GM23338 (cell line): ENCODE results near the gene CSGALNACT2. TPM values are rescaled to one million over a fixed set of nuclear protein-coding genes. Genes with fewer than 3 reads are reported as not detected.

Experiments
- ATAC-seq: fragments of 200-7000 bp; cut with Tn5 transposase; 3 replicates; pipeline ENCODE4 v1.9.1; 2020
- DNase-seq: peaks from one replicate; pipeline ENCODE4 v3.0.0-alpha.2; 2015; ENCODE audit warnings: low spot score
- H2AFZ ChIP-seq: fragments of 200-600 bp; sonication (generic); 2 replicates; pipeline ENCODE4 v1.8.0; 2016; ENCODE audit warnings: antibody characterized with exemption, mild to moderate bottlenecking, moderate library complexity
- H3F3A ChIP-seq: fragments of 200-600 bp; sonication (generic); replicated peaks from 2 replicates; pipeline ENCODE4 v1.8.0; 2017; ENCODE audit warnings: antibody characterized with exemption, mixed run types, low read depth
- H3K27ac ChIP-seq: fragments of 200-600 bp; sonication (generic); 2 replicates; pipeline ENCODE4 v1.6.1; 2016; ENCODE audit warnings: low read depth
- H3K27me3 ChIP-seq: fragments of 200-600 bp; sonication (generic); 2 replicates; pipeline ENCODE4 v1.8.0; 2016; ENCODE audit warnings: mild to moderate bottlenecking, mixed run types, moderate library complexity; ENCODE audit not compliant: insufficient read depth
- H3K36me3 ChIP-seq: fragments of 200-600 bp; sonication (generic); 2 replicates; pipeline ENCODE4 v1.8.0; 2016; ENCODE audit warnings: mild to moderate bottlenecking; ENCODE audit not compliant: insufficient read depth
- H3K4me1 ChIP-seq: fragments of 200-600 bp; sonication (generic); 2 replicates; pipeline ENCODE4 v1.8.0; 2016; ENCODE audit warnings: mild to moderate bottlenecking, moderate library complexity; ENCODE audit not compliant: insufficient read depth
- H3K4me2 ChIP-seq: fragments of 200-600 bp; sonication (generic); 2 replicates; pipeline ENCODE4 v1.7.1; 2017; ENCODE audit warnings: mixed run types
- H3K4me3 ChIP-seq: fragments of 200-600 bp; sonication (generic); 2 replicates; pipeline ENCODE4 v1.6.1; 2016; ENCODE audit warnings: mixed run types
- H3K79me2 ChIP-seq: fragments of 200-600 bp; sonication (generic); replicated peaks from 2 replicates; pipeline ENCODE4 v1.8.0; 2017; ENCODE audit warnings: mild to moderate bottlenecking; ENCODE audit not compliant: insufficient read depth
- H3K9me2 ChIP-seq: fragments of 200-600 bp; sonication (generic); 2 replicates; pipeline ENCODE4 v1.8.0; 2017; ENCODE audit not compliant: insufficient read depth
- H4K20me1 ChIP-seq: fragments of 200-600 bp; sonication (generic); replicated peaks from 2 replicates; pipeline ENCODE4 v1.8.0; 2017; ENCODE audit warnings: mild to moderate bottlenecking; ENCODE audit not compliant: insufficient read depth
- H3K27ac Mint-ChIP-seq: 2 replicates; pipeline ENCODE4 v1.8.0; 2020; ENCODE audit warnings: inconsistent platforms, mild to moderate bottlenecking, moderate library complexity, mixed read lengths
- H3K27me3 Mint-ChIP-seq: 3 replicates; pipeline ENCODE4 v1.8.0; 2022; ENCODE audit warnings: low read depth, mild to moderate bottlenecking, moderate library complexity, mixed read lengths, inconsistent platforms; ENCODE audit not compliant: insufficient read depth, poor library complexity
- H3K36me3 Mint-ChIP-seq: 3 replicates; pipeline ENCODE4 v1.8.0; 2021; ENCODE audit warnings: low read depth, mild to moderate bottlenecking, inconsistent platforms, moderate library complexity, mixed read lengths
- H3K4me1 Mint-ChIP-seq: 3 replicates; pipeline ENCODE4 v1.8.0; 2020; ENCODE audit warnings: mild to moderate bottlenecking, inconsistent platforms, mixed read lengths
- H3K4me3 Mint-ChIP-seq: 3 replicates; pipeline ENCODE4 v1.8.0; 2021; ENCODE audit warnings: moderate library complexity, mild to moderate bottlenecking, inconsistent platforms, mixed read lengths
- H3K9me3 Mint-ChIP-seq: 3 replicates; pipeline ENCODE4 v1.8.0; 2020; ENCODE audit warnings: moderate library complexity, mild to moderate bottlenecking, inconsistent platforms, mixed read lengths
- CREB1 ChIP-seq: fragments of 250-450 bp; sonication (Bioruptor Pico); IDR thresholded peaks from 2 replicates; pipeline ENCODE4 v1.5.0; 2020; ENCODE audit warnings: low read depth, mild to moderate bottlenecking, moderate library complexity
- CTCF ChIP-seq, 2 experiments: fragments of 200-600 bp in 1 of 2; sonication (generic) in 1 of 2; conservative IDR thresholded peaks; 2 replicates each; pipeline versions ENCODE4 v1.5.1 to v1.6.1; 2016 to 2017; ENCODE audit warnings: antibody characterized with exemption in 2 of 2, low read depth in 2 of 2, mild to moderate bottlenecking in 2 of 2, moderate library complexity in 1 of 2
- EZH2 ChIP-seq: fragments of 200-600 bp; sonication (generic); IDR thresholded peaks from one replicate; pipeline ENCODE4 v1.8.0; 2017; ENCODE audit warnings: antibody characterized with exemption, mild to moderate bottlenecking, low read depth; ENCODE audit not compliant: unreplicated experiment
- NANOG ChIP-seq: IDR thresholded peaks from 2 replicates; pipeline ENCODE4 v1.6.1; 2016; ENCODE audit warnings: antibody characterized with exemption, borderline replicate concordance
- POLR2AphosphoS5 ChIP-seq: IDR thresholded peaks from 2 replicates; pipeline ENCODE4 v1.6.1; 2016; ENCODE audit warnings: antibody characterized with exemption, low read depth
- ZNF331 ChIP-seq: fragments of 250-450 bp; sonication (Bioruptor Pico); IDR thresholded peaks from 2 replicates; pipeline ENCODE4 v1.5.0; 2020; ENCODE audit warnings: low read depth, mild to moderate bottlenecking, moderate library complexity
- polyA plus RNA-seq: library from polyadenylated mRNA; unstranded; fragments of >200 nt; fragmentation: Nextera tagmentation; extraction: Ambion mirVana; gene quantifications from 2 replicates; pipeline ENCODE4 v1.2.1, GENCODE V29; 2016
- total RNA-seq: library from RNA; depleted of rRNA; stranded (reverse); fragments of >200 nt; shearing (Covaris generic); gene quantifications from 2 replicates; pipeline ENCODE4 v1.2.3, GENCODE V29; 2014
- TF ChIP-seq, protein P1 (sequence below): fragments of 250-450 bp; sonication (Bioruptor Pico); IDR thresholded peaks from 2 replicates; pipeline ENCODE4 v1.5.0; 2020; ENCODE audit warnings: mild to moderate bottlenecking, moderate library complexity

Gene CSGALNACT2
- total and polyA plus RNA-seq, 2 experiments from 2014 or later, result 3.0 to 4.6 TPM

DNA sequence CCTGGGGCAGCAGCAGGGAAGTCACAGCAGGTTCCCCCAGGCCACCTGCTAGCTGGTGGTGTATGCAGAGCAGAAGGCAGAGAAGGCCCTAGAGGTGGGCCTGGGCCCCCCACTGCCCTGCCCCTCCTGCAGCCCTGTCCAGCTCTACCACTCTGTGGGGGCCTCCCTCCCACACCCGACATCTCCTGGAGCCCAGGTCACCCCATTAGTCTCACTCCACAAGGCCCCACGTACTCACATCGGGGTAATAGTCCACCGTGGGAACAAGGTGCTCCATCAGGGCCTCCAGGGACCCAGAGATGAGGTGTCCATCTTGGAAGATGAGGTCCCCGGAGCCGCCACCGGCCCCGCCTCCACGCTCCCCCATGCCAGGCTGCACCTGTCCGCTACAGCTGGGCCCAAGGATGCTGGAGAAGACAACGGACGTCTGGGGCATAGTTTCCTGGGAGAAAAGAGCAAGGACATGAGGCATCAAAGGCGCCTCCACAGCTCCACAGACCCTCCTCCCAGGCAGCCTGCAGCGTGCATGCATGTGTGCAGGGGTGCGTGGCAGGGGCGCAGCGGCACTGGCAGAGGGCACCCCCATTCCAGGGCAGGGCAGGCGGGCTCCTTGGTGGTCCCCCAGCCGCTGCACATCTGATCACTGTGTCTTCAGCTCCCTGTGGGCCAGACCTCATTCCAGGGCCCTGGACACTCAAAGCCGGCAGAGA lies 67.6 kb downstream of the CSGALNACT2 start (continued):
- TF ChIP-seq, protein P1, sequence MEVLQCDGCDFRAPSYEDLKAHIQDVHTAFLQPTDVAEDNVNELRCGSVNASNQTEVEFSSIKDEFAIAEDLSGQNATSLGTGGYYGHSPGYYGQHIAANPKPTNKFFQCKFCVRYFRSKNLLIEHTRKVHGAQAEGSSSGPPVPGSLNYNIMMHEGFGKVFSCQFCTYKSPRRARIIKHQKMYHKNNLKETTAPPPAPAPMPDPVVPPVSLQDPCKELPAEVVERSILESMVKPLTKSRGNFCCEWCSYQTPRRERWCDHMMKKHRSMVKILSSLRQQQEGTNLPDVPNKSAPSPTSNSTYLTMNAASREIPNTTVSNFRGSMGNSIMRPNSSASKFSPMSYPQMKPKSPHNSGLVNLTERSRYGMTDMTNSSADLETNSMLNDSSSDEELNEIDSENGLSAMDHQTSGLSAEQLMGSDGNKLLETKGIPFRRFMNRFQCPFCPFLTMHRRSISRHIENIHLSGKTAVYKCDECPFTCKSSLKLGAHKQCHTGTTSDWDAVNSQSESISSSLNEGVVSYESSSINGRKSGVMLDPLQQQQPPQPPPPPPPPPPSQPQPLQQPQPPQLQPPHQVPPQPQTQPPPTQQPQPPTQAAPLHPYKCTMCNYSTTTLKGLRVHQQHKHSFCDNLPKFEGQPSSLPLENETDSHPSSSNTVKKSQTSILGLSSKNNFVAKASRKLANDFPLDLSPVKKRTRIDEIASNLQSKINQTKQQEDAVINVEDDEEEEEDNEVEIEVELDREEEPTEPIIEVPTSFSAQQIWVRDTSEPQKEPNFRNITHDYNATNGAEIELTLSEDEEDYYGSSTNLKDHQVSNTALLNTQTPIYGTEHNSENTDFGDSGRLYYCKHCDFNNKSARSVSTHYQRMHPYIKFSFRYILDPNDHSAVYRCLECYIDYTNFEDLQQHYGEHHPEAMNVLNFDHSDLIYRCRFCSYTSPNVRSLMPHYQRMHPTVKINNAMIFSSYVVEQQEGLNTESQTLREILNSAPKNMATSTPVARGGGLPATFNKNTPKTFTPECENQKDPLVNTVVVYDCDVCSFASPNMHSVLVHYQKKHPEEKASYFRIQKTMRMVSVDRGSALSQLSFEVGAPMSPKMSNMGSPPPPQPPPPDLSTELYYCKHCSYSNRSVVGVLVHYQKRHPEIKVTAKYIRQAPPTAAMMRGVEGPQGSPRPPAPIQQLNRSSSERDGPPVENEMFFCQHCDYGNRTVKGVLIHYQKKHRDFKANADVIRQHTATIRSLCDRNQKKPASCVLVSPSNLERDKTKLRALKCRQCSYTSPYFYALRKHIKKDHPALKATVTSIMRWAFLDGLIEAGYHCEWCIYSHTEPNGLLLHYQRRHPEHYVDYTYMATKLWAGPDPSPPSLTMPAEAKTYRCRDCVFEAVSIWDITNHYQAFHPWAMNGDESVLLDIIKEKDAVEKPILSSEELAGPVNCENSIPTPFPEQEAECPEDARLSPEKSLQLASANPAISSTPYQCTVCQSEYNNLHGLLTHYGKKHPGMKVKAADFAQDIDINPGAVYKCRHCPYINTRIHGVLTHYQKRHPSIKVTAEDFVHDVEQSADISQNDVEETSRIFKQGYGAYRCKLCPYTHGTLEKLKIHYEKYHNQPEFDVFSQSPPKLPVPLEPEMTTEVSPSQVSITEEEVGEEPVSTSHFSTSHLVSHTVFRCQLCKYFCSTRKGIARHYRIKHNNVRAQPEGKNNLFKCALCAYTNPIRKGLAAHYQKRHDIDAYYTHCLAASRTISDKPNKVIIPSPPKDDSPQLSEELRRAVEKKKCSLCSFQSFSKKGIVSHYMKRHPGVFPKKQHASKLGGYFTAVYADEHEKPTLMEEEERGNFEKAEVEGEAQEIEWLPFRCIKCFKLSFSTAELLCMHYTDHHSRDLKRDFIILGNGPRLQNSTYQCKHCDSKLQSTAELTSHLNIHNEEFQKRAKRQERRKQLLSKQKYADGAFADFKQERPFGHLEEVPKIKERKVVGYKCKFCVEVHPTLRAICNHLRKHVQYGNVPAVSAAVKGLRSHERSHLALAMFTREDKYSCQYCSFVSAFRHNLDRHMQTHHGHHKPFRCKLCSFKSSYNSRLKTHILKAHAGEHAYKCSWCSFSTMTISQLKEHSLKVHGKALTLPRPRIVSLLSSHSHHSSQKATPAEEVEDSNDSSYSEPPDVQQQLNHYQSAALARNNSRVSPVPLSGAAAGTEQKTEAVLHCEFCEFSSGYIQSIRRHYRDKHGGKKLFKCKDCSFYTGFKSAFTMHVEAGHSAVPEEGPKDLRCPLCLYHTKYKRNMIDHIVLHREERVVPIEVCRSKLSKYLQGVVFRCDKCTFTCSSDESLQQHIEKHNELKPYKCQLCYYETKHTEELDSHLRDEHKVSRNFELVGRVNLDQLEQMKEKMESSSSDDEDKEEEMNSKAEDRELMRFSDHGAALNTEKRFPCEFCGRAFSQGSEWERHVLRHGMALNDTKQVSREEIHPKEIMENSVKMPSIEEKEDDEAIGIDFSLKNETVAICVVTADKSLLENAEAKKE (CRISPR knock-in tag), result no peak
- TF ChIP-seq CREB1 (CRISPR knock-in tag) (no peak), NANOG (no peak), POLR2AphosphoS5 (no peak)

DNA sequence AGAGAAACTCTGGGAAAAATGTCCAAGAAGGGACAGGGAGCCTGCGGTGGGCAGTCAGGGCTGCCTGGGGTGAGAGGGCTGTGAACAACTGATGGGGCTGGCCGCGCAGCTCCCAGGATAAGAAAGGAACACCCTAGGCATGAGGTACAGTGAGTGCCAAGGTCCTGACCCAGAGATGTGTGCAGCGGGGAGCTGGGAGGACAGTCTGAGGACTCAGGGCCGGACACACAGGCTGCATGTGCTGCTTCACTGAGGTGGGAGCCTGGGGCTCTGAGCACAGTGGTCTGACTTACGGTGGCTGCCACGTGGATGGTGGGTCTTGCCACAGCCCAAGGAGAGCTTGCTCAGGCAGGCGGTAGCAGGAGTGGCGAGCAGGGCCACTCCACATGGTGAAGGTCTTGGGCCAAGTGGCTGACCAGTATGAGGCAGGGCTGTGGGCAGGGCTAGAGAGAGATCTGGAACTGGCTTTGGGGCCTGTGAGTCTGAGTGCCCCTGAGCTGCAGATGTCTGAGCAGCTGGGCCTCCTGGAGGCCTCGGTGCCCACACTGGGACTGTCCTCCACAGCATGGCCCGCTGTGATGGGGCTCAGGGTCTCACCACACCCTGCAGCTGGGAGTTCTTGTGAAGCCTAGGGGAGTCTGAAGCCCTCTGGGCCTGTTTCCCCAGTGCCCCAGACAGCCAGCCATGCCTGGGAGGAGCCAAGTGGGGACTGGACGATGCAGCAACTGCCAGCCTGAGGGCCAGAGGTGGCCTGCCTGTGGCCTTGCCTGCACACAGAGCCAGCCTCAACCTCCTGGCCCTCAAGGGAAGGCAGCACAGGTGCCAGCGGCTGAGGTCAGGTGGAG lies 68.4 kb downstream of the CSGALNACT2 start:
- H3K9me3 Mint-ChIP-seq, result no peaks in the 10 kb centered on the region; the same call in 2 of the 3 replicates
- DNase-seq, result no peak

More for the DNA sequence above, 68.4 kb downstream of the CSGALNACT2 start:
- no peak for ATAC-seq
- H3K27me3 Mint-ChIP-seq, result peaks cover 7% of the 10 kb centered on the region
- Histone ChIP-seq H3K9me2 (no peaks in the 10 kb centered on the region), H3K27me3 (no peaks in the 10 kb centered on the region), H3F3A (no peaks in the 10 kb centered on the region), H4K20me1 (peaks cover 3% of the 10 kb centered on the region; the same call in 1 of the 2 replicates), H3K4me1 (no peaks in the 10 kb centered on the region; the same call in 1 of the 2 replicates), H3K79me2 (no peaks in the 10 kb centered on the region), H3K4me2 (no peak overlapping the region), H3K4me3 (no peak overlapping the region), H2AFZ (no peak overlapping the region), H3K27ac (no peak overlapping the region), H3K36me3 (no peaks in the 10 kb centered on the region)
- H3K4me1 Mint-ChIP-seq, result peaks cover 2% of the 10 kb centered on the region; the same call in 1 of the 3 replicates
- no peaks in the 10 kb centered on the region for H3K36me3 Mint-ChIP-seq
- TF ChIP-seq EZH2 (no peak), NANOG (no peak), ZNF331 (CRISPR knock-in tag) (no peak), CTCF (conservative IDR thresholded peaks at IDR 0.05; ENCODE audit: low read depth in 2 of 2) (no peak)
- H3K4me3 Mint-ChIP-seq, result no peak overlapping the region
- H3K27ac Mint-ChIP-seq, result no peak overlapping the region
